Thyroid gland (tissue), 4 donors: ENCODE measurements around the gene SLC33A1.

Experiments
- CTCF ChIP-seq, 6 experiments: fragments of 200-600 bp in 3 of 6; fragments of 450-650 bp in 3 of 6; sonication (generic) in 3 of 6; IDR thresholded peaks; one replicate each; pipeline ENCODE4 v1.5.1; 2016 to 2019; ENCODE audit warnings: antibody characterized with exemption in 6 of 6, mild to moderate bottlenecking in 2 of 6, inconsistent platforms in 1 of 6, moderate library complexity in 1 of 6
- POLR2A ChIP-seq, 2 donors: fragments of 450-650 bp; IDR thresholded peaks; one replicate each; pipeline ENCODE4 v1.6.1; 2017; ENCODE audit warnings: antibody characterized with exemption in 2 of 2, mild to moderate bottlenecking in 2 of 2, moderate library complexity in 1 of 2

DNA sequence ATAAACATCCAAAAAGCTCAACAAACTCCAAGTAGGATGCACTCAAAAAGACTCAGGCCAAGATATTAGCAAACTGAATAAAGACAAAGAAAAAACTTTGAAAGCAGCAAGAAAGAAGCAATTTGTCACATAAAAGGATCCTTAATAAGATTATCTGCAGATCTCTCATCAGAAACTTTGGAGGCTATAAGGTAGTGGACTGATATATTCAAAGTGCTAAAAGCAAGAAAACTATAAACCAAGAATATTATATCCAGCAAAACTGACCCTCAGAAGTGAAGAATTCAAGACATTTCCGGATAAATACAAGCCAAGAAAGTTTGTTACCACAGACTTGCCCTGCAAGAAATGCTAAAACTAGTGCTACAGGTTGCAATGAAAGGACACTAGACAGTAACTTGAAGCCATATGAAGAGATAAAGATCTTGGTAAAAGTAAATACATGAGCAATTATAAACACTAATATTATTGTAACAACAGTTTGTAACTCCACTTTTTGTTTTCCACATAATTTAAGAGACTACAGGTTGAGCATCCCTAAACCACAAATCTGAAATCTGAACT, 71.8 kb downstream of the SLC33A1 start:
- no peak for TF ChIP-seq CTCF (IDR thresholded peaks at IDR 0.05)
- no peak for TF ChIP-seq POLR2A (IDR thresholded peaks at IDR 0.05)
